Transverse colon (tissue), 4 donors: ENCODE data around the gene GNG7.

Experiments used
- POLR2A ChIP-seq: fragments of 450-650 bp; IDR thresholded peaks from one replicate; pipeline ENCODE4 v1.6.1; 2016; ENCODE audit warnings: antibody characterized with exemption, mild to moderate bottlenecking, moderate library complexity
- POLR2AphosphoS5 ChIP-seq, 3 donors: sonication (generic); formaldehyde crosslinking; IDR thresholded peaks; one replicate each; pipeline ENCODE4 v1.6.1; 2016; ENCODE audit warnings: antibody characterized with exemption in 3 of 3
- TF ChIP-seq, protein P1 (sequence below), 5 experiments: fragments of 200-600 bp in 3 of 5; fragments of 450-650 bp in 2 of 5; sonication (generic) in 3 of 5; IDR thresholded peaks; 1 replicate in 2 of 5; 2 replicates in 3 of 5; pipeline ENCODE4 v1.5.1; 2016 to 2017; ENCODE audit warnings: antibody characterized with exemption in 5 of 5, inconsistent platforms in 3 of 5, mild to moderate bottlenecking in 2 of 5, moderate library complexity in 1 of 5

DNA sequence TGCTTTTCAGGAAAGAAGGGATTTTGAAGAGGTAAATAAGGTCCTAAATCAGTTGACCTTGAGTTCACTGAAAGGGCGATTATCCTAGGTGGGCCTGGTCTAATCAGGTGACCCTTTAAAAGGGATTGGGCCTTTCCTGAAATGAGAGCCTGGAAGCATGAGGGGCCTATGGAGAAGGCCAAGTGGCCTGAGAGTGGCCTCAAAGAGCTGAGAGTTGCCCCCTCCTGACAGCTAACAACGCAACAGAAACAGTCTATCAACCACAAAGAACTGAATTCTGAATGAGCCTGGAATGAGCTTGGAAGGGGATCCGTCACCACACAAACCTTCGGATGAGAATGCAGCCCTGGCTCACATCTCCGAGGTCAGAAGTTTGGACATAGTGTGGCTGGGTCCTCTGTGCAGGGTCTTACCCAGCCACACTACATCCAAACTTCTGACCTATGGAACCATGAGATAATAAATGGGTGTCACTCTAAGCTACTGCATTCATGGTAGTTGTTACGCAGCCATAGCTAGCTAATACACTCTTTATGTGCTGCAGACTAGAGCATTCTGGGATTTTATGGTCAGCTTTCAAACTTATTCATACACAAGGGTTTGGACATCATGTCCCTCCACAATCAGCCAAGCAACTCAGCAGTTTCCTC is 72.0 kb downstream of the GNG7 start:
- TF ChIP-seq POLR2AphosphoS5 (IDR thresholded peaks at IDR 0.05) (no peak), POLR2A (no peak)
- TF ChIP-seq, protein P1, sequence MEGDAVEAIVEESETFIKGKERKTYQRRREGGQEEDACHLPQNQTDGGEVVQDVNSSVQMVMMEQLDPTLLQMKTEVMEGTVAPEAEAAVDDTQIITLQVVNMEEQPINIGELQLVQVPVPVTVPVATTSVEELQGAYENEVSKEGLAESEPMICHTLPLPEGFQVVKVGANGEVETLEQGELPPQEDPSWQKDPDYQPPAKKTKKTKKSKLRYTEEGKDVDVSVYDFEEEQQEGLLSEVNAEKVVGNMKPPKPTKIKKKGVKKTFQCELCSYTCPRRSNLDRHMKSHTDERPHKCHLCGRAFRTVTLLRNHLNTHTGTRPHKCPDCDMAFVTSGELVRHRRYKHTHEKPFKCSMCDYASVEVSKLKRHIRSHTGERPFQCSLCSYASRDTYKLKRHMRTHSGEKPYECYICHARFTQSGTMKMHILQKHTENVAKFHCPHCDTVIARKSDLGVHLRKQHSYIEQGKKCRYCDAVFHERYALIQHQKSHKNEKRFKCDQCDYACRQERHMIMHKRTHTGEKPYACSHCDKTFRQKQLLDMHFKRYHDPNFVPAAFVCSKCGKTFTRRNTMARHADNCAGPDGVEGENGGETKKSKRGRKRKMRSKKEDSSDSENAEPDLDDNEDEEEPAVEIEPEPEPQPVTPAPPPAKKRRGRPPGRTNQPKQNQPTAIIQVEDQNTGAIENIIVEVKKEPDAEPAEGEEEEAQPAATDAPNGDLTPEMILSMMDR (IDR thresholded peaks at IDR 0.05) = no peak
